Ramos (cell line): Measurements from ENCODE around the gene HMX2.
"Not testable (repeated sequence)": the region's sequence is repeated elsewhere in the genome, so short reads cannot be mapped to it uniquely, and the experiment has no call there.

ENCODE experiments used
- in situ Hi-C: fragments of 300-500 bp; cut with MboI; formaldehyde crosslinking; loops from one replicate; pipeline ENCODE4 v1.14.3; 2022; ENCODE audit warnings: low sequenced_read_pairs; ENCODE audit not compliant: unreplicated experiment

The HMX2 gene

GRCh38 chr10:123150271-123150985 is 2.5 kb downstream of the HMX2 start:
- in situ Hi-C loops = no loop called here

GRCh38 chr10:123150986-123151736 is 3.2 kb downstream of the HMX2 start:
- in situ Hi-C loops = no loop called here

GRCh38 chr10:123151737-123152135 is 3.8 kb downstream of the HMX2 start:
- in situ Hi-C loops = no loop called here

- in situ Hi-C loops = no loop called here
These were observed 5.7 kb downstream of the HMX2 start for GRCh38 chr10:123153486-123154091.

GRCh38 chr10:123154092-123154710 is 6.3 kb downstream of the HMX2 start, which contains the start of gene BUB3:
BUB3 (plus strand) TSS chr10:123154402; CDS start chr10:123154918, 516 bp downstream.
- in situ Hi-C loops = no loop called here

GRCh38 chr10:123154711-123155505 is 7.0 kb downstream of the HMX2 start:
- in situ Hi-C loops = no loop called here

- in situ Hi-C loops = no loop called here
These were observed 8.1 kb downstream of the HMX2 start for GRCh38 chr10:123156078-123156477.

GRCh38 chr10:123157210-123157609 is 9.3 kb downstream of the HMX2 start:
- in situ Hi-C loops = no loop called here

GRCh38 chr10:123158682-123159081 is 10.7 kb downstream of the HMX2 start:
- in situ Hi-C loops = no loop called here

- in situ Hi-C loops = no loop called here
These were observed 12.5 kb downstream of the HMX2 start for GRCh38 chr10:123160311-123160980.

- in situ Hi-C loops = no loop called here
These were observed 16.4 kb downstream of the HMX2 start for GRCh38 chr10:123164319-123164718.

- in situ Hi-C loops = no loop called here
These were observed 17.6 kb downstream of the HMX2 start for GRCh38 chr10:123165445-123166072.

GRCh38 chr10:123166618-123167017 is 18.7 kb downstream of the HMX2 start:
- in situ Hi-C loops = no loop called here

- in situ Hi-C loops = no loop called here
These were observed 23.0 kb downstream of the HMX2 start for GRCh38 chr10:123170961-123171360.

GRCh38 chr10:123171616-123172015 is 23.7 kb downstream of the HMX2 start:
- in situ Hi-C loops = not testable (repeated sequence)

- in situ Hi-C loops = no loop called here
These were observed 27.8 kb downstream of the HMX2 start for GRCh38 chr10:123175389-123176387.

- in situ Hi-C loops = not testable (repeated sequence)
These were observed 30.5 kb downstream of the HMX2 start for GRCh38 chr10:123178390-123178789.
